Activated T-cell treated with anti-CD3 and anti-CD28 coated beads, Interleukin-2, amount 50 U/mL, for 4 hours (primary cell): ENCODE results near the gene KLRF1. TPM values are rescaled to one million over a fixed set of nuclear protein-coding genes. Genes with fewer than 3 reads are reported as not detected.

Source experiments
- ATAC-seq, 2 donors: fragments of 200-7000 bp; cut with Tn5 transposase; one replicate each; pipeline ENCODE4 v1.10.0; 2021
- DNase-seq: peaks from one replicate; pipeline ENCODE4 v3.0.0-alpha.2; 2020
- H3K27me3 Mint-ChIP-seq: one replicate; pipeline ENCODE4 v1.8.0; 2021; ENCODE audit warnings: low read depth, mixed read lengths
- H3K36me3 Mint-ChIP-seq: one replicate; pipeline ENCODE4 v1.8.0; 2022; ENCODE audit warnings: mixed read lengths; ENCODE audit not compliant: insufficient read depth
- H3K4me1 Mint-ChIP-seq: one replicate; pipeline ENCODE4 v1.8.0; 2021; ENCODE audit warnings: low read depth, mixed read lengths
- H3K4me3 Mint-ChIP-seq: one replicate; pipeline ENCODE4 v1.8.0; 2021; ENCODE audit warnings: mild to moderate bottlenecking, moderate library complexity, mixed read lengths
- H3K9me3 Mint-ChIP-seq: one replicate; pipeline ENCODE4 v1.8.0; 2021; ENCODE audit warnings: mixed read lengths
- total RNA-seq, 3 donors: library from RNA; stranded (reverse); gene quantifications; one replicate each; pipeline ENCODE4 v1.2.1, GENCODE V29; 2021

The KLRF1 gene, protein sequence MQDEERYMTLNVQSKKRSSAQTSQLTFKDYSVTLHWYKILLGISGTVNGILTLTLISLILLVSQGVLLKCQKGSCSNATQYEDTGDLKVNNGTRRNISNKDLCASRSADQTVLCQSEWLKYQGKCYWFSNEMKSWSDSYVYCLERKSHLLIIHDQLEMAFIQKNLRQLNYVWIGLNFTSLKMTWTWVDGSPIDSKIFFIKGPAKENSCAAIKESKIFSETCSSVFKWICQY
- total RNA-seq, result not detected

DNA sequence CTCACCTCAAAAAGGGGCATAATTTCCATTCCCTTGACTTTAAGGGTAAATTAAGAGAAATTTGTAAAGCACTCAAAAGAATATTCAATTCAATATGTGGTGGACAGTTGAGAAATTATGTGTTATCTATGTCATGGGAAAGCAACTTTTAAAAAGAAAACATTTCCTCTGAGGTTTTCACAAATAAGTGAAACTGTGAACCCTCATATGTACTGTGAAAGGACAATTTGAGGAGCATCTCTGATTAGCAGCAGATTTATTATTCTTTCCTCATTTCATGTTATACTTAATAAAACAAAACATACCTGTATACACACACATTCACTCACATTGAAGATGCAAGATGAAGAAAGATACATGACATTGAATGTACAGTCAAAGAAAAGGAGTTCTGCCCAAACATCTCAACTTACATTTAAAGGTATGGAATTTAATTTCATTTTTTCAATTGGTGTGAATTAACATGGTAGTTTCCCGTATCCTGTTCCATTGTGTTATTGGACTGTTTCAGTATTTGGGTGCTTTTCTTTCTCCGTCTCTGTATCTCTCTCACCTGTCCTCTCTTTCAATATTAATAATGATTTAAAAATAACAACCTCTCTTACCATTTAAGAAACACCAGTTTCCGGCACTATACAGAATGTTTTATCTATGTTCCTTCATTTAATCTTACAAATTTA lies at the start of gene KLRF1:
KLRF1 (plus strand) TSS at position 273 of the 680 bp plus-strand sequence; CDS start at position 337, 64 bp downstream.
- DNase-seq (no peak), ATAC-seq (no peak)
- Mint-ChIP-seq H3K36me3 (no peaks in the 10 kb centered on the region), H3K4me1 (peaks cover 4% of the 10 kb centered on the region), H3K4me3 (peak within 1 kb of the TSS; percentile 61), H3K27me3 (peaks cover 6% of the 10 kb centered on the region), H3K9me3 (peaks cover 7% of the 10 kb centered on the region)

DNA sequence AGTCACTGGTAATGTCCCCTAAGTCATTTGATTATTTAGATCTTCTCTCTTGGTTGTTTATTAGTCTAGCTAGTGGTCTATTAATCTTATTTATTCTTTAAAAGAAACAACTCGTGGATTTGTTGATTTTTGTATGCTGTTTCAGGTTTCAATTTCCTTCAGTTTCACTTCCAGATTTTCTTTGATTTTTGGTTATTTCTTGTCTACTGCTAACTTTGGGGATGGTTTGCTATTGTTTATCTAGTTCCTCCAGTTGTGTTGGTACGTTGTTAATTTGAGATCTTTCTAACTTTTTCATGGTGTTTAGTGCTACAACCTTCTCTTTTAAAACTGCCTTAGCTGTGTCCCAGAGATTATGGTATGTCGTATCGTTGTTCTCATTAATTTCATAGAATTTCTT lies 48.1 kb upstream of the KLRF1 start:
- no peak for DNase-seq
- H3K4me3 Mint-ChIP-seq, result no peak overlapping the region
- H3K4me1 Mint-ChIP-seq, result peaks cover 79% of the 10 kb centered on the region
- no peaks in the 10 kb centered on the region for H3K27me3 Mint-ChIP-seq
- ATAC-seq, result no peak
- H3K36me3 Mint-ChIP-seq, result no peaks in the 10 kb centered on the region
- H3K9me3 Mint-ChIP-seq, result no peaks in the 10 kb centered on the region

DNA sequence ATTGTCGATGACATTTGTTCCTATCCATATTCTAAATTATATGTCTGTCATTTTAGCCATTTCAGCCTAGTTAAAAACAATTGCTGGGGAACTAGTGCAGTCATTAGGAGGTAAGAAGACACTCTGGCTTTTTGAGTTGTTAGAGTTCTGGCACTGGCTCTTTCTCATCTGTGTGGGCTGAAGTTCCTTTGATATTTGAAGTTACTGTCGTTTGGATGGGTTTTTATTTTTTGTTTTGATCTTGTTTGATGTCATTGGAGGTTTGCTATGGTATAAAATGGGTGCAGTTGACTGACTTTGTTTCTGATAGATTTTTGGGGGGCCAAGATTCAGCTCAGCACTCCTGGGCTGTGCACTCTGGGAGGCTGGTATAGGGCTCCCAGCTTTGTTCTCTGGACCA lies 45.9 kb upstream of the KLRF1 start:
- Mint-ChIP-seq H3K27me3 (no peaks in the 10 kb centered on the region), H3K9me3 (no peaks in the 10 kb centered on the region), H3K36me3 (no peaks in the 10 kb centered on the region), H3K4me1 (peaks cover 60% of the 10 kb centered on the region), H3K4me3 (no peak overlapping the region)
- ATAC-seq (peak; percentile 34 to 46), DNase-seq (no peak)

DNA sequence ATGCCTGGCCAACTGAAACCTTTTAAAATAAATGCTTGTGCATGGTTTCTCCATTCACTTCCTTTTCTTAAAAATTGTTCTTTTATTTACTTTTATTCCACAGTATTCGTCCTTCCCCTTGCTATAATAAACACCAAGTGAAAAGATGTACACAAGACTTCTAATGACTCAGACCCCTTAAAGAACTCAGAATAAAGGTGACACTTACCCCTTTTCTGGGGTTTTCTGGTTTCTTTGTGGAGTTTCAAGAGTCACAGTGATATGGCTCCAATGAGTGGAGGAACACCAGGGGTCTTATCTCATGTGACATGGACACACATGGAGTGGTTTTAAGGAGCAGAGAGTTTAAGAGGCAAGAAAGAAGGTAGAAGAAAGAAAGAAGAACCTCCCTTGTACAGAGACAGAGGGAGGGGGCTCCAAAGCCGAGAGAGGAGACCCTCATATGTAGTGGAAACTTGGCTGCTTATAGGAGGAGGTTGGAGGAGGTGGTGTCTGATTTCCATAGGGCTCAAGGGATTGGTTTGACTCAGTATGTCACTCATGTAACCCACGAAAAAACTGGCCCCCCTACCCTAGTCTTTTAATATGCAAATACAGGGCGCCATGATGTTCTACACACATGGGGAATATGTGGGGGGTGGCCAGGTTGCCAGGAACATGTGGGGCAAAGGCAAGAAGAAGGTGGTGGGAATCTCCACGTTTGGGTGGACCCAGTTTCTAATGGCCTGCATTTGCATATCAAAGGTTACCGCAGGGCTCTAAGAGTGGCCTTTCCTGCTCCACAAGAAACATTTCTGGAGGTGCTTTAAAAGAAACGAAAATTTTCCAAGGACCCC lies 44.5 kb upstream of the KLRF1 start:
- Mint-ChIP-seq H3K4me3 (no peak overlapping the region), H3K4me1 (peaks cover 58% of the 10 kb centered on the region), H3K27me3 (no peaks in the 10 kb centered on the region), H3K36me3 (no peaks in the 10 kb centered on the region), H3K9me3 (no peaks in the 10 kb centered on the region)
- DNase-seq, result no peak
- ATAC-seq, result peak in 1 of 2 donors; percentile 48

DNA sequence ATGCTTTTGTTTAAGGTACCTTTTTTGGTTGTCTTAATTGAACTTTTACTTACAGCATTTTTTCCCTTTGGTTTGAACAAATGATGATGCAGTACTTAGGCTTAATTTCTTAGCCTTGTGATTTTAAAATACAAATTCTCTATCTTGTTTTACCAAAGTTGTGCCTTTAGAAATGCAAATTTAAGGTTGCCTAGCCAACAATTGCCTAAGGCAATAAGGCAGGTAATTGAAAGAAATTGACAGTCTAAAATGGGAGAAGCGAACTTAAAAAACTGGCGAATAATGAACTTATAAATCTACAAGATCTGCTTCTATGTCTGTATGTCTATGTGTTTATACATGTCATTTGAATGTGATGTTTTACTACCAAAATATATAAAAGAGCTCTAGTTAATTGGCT lies 43.0 kb upstream of the KLRF1 start:
- ATAC-seq, result no peak
- no peak overlapping the region for H3K4me3 Mint-ChIP-seq
- no peak for DNase-seq
- no peaks in the 10 kb centered on the region for H3K36me3 Mint-ChIP-seq
- peaks cover 54% of the 10 kb centered on the region for H3K4me1 Mint-ChIP-seq
- no peaks in the 10 kb centered on the region for H3K27me3 Mint-ChIP-seq
- H3K9me3 Mint-ChIP-seq, result no peaks in the 10 kb centered on the region

DNA sequence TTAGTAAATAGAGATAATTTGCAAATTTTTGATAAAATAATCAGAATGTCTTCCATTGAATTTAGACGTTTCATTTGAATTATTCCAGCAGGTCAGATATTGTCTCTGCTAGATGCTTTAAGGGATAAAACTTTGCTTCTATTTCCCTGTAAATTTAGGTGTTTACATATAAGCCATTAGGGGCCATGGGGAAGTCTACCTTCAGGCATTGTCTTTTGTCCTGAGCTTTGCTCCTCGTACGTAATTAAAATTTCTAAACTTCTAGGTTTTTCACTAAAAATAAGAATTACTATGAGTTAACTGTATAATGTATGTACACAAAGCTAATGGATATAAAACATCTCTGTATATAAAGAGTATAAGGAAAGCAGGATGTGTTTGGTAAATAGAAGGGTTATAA lies 42.5 kb upstream of the KLRF1 start:
- H3K4me3 Mint-ChIP-seq, result no peak overlapping the region
- no peaks in the 10 kb centered on the region for H3K36me3 Mint-ChIP-seq
- peaks cover 49% of the 10 kb centered on the region for H3K4me1 Mint-ChIP-seq
- no peak for DNase-seq
- H3K27me3 Mint-ChIP-seq, result no peaks in the 10 kb centered on the region
- no peak for ATAC-seq
- no peaks in the 10 kb centered on the region for H3K9me3 Mint-ChIP-seq

DNA sequence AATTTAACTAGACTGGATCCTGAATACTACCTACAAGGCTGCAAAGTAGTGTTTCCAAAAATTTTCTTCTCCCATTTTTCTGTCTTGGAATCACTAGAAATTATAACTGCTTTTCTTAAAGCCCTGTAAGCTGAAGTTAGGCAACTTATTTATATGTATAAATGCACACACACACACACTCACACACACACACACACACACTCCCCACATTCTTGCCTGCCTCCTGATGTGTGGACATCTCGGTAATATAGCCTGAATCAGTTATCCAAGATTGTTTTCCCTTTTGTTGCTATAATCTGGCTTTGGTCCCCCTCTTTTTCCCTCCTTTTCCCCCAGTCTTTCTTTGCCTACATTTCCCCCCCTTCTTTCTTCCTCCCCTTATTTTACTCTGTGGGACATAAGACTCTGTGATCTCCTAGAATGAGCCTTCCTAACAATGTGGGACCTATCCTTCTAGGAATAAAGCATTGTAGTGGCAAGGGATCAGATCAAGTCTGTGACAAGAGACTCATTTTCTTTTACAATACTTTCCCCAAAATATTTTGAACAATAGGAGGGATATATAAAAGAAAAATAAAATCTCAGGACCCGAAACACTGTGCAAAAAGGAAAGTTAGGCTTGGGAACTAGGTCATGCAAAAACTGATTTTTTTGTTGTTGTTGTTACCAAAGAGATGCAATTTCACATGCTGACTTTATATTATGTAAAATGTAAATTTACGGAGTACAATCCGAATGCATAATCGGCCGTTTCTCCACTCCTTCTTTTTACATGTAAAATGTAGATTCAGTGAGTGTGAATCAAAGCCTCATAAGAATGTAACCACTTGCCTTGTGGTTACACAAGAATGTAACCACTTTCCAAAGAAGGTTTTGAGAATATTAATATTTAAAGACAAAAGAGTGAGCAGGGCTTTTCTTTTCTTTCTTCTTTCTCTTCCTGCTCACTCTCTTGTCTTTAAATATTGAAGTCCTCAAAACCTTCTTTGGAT lies 40.3 kb upstream of the KLRF1 start:
- H3K36me3 Mint-ChIP-seq, result no peaks in the 10 kb centered on the region
- H3K4me1 Mint-ChIP-seq, result peaks cover 42% of the 10 kb centered on the region
- H3K4me3 Mint-ChIP-seq, result peak overlapping the region; percentile 48
- DNase-seq, result no peak
- H3K27me3 Mint-ChIP-seq, result no peaks in the 10 kb centered on the region
- no peak for ATAC-seq
- peaks cover 4% of the 10 kb centered on the region for H3K9me3 Mint-ChIP-seq

DNA sequence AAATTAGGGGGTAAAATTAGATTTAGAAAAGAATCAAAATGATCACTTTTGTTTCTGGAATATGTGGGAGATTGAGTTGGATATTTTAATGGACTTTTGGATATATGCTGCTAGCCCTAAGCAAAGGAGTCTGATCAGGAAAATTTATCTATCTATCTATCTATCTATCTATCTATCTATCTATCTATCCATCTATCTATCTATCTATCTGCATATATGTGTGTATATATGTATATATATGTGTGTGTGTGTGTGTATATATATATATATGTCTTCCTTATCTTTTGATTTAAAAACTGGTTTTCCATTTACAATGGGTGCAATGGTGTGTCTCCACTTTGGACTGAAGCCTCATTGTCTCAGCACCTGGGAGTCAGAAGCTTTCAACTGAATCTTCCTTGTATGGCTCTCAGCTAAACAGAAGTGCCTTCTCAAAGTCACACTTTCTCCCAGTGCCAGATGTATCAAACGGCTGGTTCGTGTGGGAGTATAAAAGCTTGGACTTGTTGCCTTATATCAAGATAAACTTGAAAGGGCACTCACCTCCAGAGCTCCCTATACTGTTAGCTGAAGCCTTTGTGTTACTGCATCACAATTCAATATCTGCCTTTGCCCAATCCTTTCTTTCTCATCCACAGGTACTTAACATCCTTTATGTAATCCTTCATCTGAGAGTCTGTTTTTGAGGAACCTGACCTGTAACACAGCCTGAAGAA lies 34.9 kb upstream of the KLRF1 start:
- ATAC-seq (no peak), DNase-seq (no peak)
- Mint-ChIP-seq H3K27me3 (no peaks in the 10 kb centered on the region), H3K4me3 (no peak overlapping the region), H3K9me3 (peaks cover 4% of the 10 kb centered on the region), H3K36me3 (no peaks in the 10 kb centered on the region), H3K4me1 (peaks cover 74% of the 10 kb centered on the region)

DNA sequence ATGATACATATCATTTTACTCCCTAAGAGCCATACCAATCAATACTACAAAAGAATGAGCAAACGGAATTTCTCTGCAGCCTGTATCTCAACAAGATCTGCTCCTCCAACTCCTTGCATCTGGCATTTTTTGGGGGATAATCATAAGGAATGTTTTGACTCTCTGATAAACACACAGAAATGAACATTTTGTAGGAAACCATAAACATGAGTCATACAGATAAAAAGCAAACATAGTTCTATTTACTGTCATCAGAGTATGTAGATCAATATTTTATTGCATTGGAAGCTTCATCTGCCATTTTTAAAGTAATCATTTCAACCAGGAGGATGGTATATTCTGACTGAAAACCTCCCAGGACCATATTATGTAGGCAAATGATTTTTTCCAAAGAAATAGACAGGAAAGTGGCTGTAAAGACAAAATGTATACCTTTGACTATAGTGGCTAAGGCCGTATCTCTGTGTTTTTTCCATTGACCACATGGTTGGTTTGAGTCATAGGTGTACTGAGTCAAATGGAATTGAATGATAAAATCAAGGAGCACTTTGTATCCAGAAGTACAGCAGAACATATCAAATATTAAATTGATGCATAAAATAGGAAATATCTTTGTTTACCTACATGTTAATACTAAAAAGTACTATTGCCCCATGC lies 34.2 kb upstream of the KLRF1 start:
- Mint-ChIP-seq H3K27me3 (no peaks in the 10 kb centered on the region), H3K4me3 (peak overlapping the region; percentile 76), H3K4me1 (peaks cover 69% of the 10 kb centered on the region), H3K36me3 (no peaks in the 10 kb centered on the region), H3K9me3 (peaks cover 4% of the 10 kb centered on the region)
- DNase-seq, result no peak
- ATAC-seq, result peak in 1 of 2 donors; percentile 26

DNA sequence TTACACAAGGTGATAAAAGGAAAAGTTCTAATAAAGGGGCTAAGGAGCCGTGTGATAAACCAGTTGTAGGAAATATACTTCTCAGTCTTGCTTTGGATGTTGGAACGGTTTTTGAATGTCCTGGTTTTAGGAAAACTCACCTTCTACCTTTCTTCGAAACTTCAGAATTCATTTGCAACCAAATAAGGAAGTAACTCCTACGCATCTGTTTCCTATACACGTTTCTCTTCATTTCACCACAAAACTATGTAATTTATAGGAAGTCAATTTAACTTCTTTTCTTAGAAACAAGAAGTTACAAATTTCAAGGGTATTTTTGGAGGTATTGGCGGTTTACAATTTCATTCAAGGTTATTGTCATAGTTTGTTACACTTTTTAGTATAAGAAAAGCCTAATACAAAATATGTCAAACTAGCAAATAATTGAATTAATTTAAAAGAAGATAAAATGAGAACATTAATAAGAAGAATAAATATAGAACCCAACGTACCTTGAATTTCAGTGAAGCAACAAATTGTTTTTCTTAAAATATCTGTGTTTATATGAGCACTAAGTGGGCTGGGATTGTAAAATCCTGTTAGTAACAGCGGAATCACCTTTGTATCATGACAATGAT lies 33.4 kb upstream of the KLRF1 start:
- Mint-ChIP-seq H3K4me1 (peaks cover 67% of the 10 kb centered on the region), H3K27me3 (no peaks in the 10 kb centered on the region)
- DNase-seq, result no peak

DNA sequence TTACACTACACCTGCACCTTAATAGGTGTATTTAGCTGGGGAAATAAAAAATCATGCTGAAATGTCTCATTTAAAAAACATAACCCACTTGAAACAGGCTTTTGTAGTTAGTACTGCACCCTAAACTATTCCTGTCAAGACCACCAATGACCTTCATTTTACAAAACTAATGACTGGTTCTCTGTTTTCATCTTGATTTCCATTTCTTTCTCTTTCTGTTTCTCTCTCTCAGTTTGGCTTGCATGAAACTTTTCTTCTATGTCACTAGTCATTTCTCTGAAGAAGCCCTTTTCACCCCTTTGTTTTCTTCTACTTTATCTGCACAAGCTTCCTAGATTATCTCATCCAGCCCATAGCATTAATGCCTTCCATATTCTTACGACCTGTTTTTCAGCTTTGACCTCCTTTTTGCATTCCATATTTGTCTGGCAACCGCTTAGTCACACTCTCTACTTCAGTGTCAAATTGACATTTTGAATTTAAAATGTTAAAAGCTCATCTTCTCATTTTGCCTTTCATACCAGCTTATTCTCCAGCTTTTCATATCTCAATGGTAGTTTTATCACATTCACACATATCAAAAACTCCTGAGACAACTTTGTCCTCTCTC lies 32.7 kb upstream of the KLRF1 start:
- H3K4me1 Mint-ChIP-seq, result peaks cover 66% of the 10 kb centered on the region
- H3K36me3 Mint-ChIP-seq, result no peaks in the 10 kb centered on the region
- DNase-seq (no peak), ATAC-seq (peak; percentile 64 to 70)
- peak overlapping the region; percentile 76 for H3K4me3 Mint-ChIP-seq
- H3K27me3 Mint-ChIP-seq, result no peaks in the 10 kb centered on the region
- peaks cover 4% of the 10 kb centered on the region for H3K9me3 Mint-ChIP-seq

More for the DNA sequence above, 33.4 kb upstream of the KLRF1 start:
- H3K36me3 Mint-ChIP-seq, result no peaks in the 10 kb centered on the region
- H3K9me3 Mint-ChIP-seq, result peaks cover 4% of the 10 kb centered on the region
- ATAC-seq, result no peak
- peak overlapping the region; percentile 76 for H3K4me3 Mint-ChIP-seq

DNA sequence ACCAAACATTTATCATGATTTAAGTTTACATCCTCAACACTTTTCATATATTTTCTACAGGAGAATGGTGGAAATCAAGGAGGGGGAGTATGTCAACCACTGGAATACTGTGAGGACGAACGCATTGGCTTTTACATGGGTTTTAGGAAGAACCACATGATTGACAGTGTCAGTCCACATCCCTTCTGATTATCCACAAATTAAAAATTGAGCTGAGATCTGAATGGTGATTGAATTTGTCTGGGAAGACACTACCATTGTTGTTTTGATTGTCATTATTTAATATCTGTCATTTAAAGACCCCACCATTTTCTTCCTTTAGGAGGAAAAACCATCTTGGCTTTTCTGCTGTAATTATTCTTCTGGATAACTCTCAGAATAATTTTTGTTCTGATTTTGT lies 31.3 kb upstream of the KLRF1 start:
- H3K36me3 Mint-ChIP-seq, result no peaks in the 10 kb centered on the region
- H3K27me3 Mint-ChIP-seq, result no peaks in the 10 kb centered on the region
- H3K9me3 Mint-ChIP-seq, result no peaks in the 10 kb centered on the region
- no peak for DNase-seq
- H3K4me3 Mint-ChIP-seq, result peak overlapping the region; percentile 76
- peaks cover 62% of the 10 kb centered on the region for H3K4me1 Mint-ChIP-seq
- ATAC-seq, result no peak
